ENCODE measurements around the gene LYG2.

DNA sequence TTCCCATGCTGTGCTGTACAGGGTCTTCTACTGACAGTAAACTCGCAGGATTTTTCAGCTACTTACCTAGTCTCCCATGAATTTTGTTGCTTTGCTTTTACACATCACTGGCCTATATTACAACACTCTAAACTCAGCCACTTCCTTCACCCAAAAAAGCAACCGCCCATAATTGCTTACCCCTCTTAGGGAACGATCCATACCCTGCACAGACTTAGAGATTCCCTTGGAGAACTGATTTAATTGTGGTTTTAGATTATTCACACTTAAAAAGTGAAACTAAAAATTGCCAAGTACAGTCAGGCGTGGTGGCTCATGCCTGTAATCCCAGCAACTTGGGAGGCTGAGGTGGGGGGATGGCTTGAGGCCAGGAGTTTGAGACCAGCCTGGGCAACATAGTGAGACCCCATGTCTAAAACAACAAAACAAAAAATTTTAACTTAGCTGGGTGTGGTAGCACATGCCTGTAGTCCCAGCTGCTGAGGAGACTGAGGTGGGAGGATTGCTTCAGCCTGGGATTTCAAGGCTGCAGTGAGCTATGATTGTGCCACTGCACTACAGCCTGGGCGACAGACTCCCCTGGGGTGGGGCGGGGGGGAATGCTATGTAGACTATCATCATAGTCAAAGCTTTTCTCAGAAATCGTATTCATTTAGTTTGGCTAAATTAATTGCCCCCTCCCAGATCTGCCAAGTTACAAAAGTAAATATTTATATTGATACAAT lies 55.2 kb downstream of the LYG2 start:
- TF ChIP-seq, protein P1, sequence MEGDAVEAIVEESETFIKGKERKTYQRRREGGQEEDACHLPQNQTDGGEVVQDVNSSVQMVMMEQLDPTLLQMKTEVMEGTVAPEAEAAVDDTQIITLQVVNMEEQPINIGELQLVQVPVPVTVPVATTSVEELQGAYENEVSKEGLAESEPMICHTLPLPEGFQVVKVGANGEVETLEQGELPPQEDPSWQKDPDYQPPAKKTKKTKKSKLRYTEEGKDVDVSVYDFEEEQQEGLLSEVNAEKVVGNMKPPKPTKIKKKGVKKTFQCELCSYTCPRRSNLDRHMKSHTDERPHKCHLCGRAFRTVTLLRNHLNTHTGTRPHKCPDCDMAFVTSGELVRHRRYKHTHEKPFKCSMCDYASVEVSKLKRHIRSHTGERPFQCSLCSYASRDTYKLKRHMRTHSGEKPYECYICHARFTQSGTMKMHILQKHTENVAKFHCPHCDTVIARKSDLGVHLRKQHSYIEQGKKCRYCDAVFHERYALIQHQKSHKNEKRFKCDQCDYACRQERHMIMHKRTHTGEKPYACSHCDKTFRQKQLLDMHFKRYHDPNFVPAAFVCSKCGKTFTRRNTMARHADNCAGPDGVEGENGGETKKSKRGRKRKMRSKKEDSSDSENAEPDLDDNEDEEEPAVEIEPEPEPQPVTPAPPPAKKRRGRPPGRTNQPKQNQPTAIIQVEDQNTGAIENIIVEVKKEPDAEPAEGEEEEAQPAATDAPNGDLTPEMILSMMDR (conservative IDR thresholded peaks at IDR 0.05; ENCODE audit: low read depth, low read length): no peak
- TF ChIP-seq EZH2 (IDR thresholded peaks at IDR 0.05; ENCODE audit: borderline replicate concordance, low read depth, low read length, poor library complexity, severe bottlenecking): no peak
